ENCODE data around the gene GNAI3.

The GNAI3 gene

DNA sequence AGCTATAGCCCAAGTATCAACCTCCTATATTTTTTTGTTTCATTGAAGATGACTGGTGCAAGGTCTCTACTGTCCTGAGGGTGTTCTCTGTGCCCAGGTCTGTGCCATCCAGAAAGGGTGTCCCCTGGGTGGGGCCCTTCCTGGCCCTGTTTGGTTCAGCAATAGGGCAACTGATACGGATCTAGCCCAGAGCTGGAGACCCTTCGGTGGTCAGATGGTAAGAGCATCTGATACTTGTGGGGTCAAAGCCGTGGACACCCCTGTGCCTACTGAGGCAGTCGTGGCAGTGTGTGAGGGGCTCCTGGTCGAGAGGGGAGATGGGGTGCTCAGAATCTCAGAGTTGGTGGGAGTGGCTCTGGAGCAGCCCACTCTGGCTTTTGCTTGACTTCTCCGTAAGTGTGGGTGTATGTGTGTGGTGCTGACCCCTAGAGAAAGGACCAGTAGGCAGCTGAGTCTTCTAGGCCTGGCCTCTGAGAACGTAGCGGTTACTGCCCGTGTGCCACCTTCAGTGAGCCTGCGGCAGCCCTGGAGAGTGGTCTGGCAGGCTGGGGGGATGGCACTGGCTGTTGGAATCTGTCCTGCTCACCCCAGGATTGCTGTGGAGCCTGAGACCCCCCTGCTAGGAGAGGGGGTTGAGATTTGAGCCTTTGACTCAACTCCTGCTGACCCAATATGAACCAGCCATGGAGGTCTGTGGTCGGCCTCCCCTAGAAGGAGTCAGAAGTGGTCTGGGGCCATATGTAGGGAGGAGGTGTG lies 73.9 kb downstream of the GNAI3 start:
- H3K4me3 ChIP-seq (ENCODE audit: low read depth, low read length): no peak overlapping the region
- TF ChIP-seq, protein P1, sequence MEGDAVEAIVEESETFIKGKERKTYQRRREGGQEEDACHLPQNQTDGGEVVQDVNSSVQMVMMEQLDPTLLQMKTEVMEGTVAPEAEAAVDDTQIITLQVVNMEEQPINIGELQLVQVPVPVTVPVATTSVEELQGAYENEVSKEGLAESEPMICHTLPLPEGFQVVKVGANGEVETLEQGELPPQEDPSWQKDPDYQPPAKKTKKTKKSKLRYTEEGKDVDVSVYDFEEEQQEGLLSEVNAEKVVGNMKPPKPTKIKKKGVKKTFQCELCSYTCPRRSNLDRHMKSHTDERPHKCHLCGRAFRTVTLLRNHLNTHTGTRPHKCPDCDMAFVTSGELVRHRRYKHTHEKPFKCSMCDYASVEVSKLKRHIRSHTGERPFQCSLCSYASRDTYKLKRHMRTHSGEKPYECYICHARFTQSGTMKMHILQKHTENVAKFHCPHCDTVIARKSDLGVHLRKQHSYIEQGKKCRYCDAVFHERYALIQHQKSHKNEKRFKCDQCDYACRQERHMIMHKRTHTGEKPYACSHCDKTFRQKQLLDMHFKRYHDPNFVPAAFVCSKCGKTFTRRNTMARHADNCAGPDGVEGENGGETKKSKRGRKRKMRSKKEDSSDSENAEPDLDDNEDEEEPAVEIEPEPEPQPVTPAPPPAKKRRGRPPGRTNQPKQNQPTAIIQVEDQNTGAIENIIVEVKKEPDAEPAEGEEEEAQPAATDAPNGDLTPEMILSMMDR (IDR thresholded peaks at IDR 0.05; ENCODE audit: control insufficient read depth, extremely low read depth, insufficient read depth): no peak
- no peak for DNase-seq (ENCODE audit: low read depth)

DNA sequence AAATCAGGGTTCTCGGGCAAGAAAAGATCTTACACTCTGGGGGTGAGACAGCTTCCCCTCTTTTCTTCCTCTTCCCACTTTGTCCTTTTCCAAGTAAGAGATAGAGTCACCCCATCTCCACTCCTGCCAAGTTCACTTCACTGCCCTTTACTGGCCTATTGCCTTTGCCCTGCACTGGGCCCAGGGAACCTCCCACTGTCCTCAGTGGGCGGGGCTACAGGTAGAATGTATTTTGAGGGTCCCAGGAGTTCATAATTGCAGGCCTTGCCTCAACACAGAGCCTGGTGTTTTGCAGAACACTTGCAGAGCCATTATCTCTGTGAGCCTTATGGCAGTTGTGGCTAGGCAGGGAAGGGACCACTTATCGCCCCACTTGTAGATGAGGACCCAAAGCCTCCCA lies 74.5 kb downstream of the GNAI3 start:
- DNase-seq (ENCODE audit: low read depth): no peak
- H3K4me3 ChIP-seq (ENCODE audit: low read depth, low read length): no peak overlapping the region
- TF ChIP-seq, protein P1 (IDR thresholded peaks at IDR 0.05; ENCODE audit: control insufficient read depth, extremely low read depth, insufficient read depth): no peak

DNA sequence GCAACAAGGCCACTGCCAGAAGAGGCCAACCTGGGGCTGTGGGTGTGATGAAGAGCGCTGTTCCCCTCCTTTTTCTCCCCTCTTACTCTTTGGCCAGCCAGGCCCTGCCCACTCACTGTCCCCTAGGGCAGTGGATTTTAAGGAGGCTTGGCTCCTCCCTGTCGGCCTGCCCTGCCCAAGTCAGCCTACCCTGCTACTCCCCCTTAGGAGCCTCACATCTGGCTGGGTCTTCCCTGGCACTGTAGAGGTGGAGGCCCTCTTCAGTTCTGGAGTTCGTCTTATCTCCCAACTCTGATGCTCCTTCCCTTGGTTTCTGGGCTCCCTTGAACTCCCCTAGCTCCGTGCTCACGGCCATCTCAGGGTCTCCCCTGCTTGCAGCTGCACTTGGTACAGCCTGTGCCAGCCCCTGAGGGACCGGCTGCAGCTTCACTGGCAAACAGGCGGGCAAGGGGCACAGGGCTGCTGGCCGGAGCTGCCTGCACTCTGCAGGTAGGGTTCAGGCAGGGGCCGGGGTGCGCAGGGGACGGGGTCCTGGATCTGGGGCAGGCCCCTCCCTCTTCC lies 75.3 kb downstream of the GNAI3 start:
- H3K4me3 ChIP-seq (ENCODE audit: low read depth, low read length): no peak overlapping the region
- DNase-seq (ENCODE audit: low read depth): no peak
- TF ChIP-seq, protein P1 (IDR thresholded peaks at IDR 0.05; ENCODE audit: control insufficient read depth, extremely low read depth, insufficient read depth): no peak

DNA sequence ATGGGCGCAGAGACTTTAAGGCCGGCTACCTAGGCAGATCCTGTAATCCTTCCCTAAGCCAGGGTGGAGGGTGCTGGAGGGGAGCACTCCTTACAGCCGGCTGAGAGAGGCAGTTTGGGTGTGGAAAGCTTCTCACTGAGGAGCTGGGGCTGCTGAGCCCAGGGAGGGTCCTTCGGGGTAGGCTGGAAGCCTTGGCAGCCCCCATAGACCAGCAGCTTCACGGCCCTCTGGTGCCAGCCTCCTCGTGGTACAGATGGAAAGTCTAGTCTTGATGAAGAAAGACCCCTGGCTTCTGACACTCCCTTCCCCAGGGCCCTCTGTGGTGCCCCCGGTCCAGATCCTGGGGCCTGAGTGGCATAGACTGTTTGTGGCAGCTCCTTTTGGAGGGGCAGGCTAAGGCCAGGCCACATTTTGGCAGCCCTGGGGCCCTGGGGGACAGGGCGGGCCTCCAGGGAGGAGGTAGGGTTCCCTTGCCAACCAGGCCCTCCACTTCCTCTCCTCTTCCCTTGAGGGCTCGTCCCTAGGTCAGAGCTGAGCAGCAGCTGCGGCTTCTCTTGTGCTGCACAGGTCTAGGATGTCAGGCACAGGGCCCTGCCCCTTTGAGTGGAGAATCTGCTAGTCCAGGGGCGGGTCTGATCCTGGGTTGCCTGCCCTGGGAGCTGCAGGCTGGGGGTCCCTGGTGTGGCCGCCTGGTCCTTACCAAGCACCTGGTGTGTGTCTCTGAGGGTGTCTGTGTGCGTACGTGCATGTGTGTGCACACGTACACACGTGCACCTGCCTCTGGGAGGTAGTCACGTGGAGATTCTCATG lies 76.0 kb downstream of the GNAI3 start:
- H3K4me3 ChIP-seq (ENCODE audit: low read depth, low read length): no peak overlapping the region
- TF ChIP-seq, protein P1 (IDR thresholded peaks at IDR 0.05; ENCODE audit: control insufficient read depth, extremely low read depth, insufficient read depth): no peak
- DNase-seq (ENCODE audit: low read depth): no peak

DNA sequence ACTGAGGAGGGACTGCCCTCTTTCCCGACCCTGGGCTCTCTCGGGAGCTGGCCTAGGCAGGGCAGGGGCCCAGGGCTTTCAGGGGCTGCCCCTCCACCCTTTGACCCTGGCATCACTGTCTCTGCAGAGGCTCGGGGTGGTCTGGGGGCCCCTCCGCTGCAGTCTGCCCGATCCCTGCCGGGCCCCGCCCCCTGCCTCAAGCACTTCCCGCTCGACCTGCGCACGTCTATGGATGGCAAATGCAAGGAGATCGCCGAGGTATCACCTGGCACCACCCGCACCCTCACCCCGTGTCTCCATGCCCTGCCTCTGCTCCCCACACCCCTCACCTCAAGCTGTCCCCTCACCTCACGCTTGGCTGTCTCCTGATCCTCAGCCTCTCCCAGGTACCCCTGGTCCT lies 76.8 kb downstream of the GNAI3 start:
- no peak for DNase-seq (ENCODE audit: low read depth)
- H3K4me3 ChIP-seq (ENCODE audit: low read depth, low read length): no peak overlapping the region
- TF ChIP-seq, protein P1 (IDR thresholded peaks at IDR 0.05; ENCODE audit: control insufficient read depth, extremely low read depth, insufficient read depth): no peak

DNA sequence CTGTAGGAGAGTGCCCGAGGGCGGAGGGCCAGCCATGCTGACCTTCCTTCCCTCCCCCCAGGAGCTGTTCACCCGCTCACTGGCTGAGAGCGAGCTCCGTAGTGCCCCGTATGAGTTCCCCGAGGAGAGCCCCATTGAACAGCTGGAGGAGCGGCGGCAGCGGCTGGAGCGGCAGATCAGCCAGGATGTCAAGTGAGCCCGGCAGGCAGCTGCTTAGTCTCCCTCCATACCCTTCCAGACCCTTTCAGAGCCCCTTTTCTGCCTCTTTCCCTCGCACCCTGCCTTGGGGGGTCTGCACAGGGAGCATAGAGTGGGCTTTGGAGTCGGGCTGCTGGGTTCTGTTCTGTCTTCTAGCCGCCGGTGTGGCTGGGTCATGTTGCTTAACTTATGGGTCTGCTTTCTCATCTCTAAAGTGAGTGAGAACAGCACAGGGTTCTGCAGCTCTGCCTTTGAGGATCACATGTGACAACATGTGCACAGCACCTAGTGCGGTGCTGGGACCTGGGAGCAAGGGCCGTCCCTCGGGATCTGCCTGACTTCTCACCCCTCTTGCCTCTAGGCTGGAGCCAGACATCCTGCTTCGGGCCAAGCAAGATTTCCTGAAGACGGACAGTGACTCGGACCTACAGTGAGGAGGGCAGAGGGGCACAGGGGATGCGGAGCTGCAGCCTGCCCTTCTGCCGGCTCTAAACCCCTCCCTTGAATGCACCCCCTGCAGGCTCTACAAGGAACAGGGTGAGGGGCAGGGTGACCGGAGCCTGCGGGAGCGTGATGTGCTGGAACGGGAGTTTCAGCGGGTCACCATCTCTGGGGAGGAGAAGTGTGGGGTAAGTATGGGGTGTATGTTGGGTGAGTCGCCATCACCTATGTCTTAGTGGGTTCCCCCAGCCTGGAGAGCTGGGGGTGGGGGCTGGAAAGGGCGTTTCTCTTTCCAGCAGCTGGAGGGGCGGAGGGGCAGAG lies 77.5 kb downstream of the GNAI3 start:
- no peak overlapping the region for H3K4me3 ChIP-seq (ENCODE audit: low read depth, low read length)
- no peak for DNase-seq (ENCODE audit: low read depth)
- TF ChIP-seq, protein P1 (IDR thresholded peaks at IDR 0.05; ENCODE audit: control insufficient read depth, extremely low read depth, insufficient read depth): no peak

Data from LNCaP clone FGC (cell line).